ENCODE results near the gene KBTBD7.

Gene KBTBD7

GRCh38 chr13:41193919-41194824 lies at the start of gene KBTBD7:
Gene KBTBD7 (minus strand): TSS chr13:41194569. CDS start chr13:41194257, 312 bp downstream.
- DNase-seq, result peak; percentile 91

GRCh38 chr13:41241626-41242025 lies 47.3 kb upstream of the KBTBD7 start:
- DNase-seq, result no peak

- DNase-seq, result no peak
Observed at GRCh38 chr13:41236369-41236768, 42.0 kb upstream of the KBTBD7 start.

GRCh38 chr13:41232578-41233480 lies 38.5 kb upstream of the KBTBD7 start:
- DNase-seq, result no peak

- no peak for DNase-seq
Observed at GRCh38 chr13:41231786-41232185, 37.4 kb upstream of the KBTBD7 start.

GRCh38 chr13:41231025-41231677 lies 36.8 kb upstream of the KBTBD7 start:
- DNase-seq, result no peak

GRCh38 chr13:41229356-41229755 lies 35.0 kb upstream of the KBTBD7 start:
- no peak for DNase-seq

- DNase-seq, result no peak
Observed at GRCh38 chr13:41224113-41225110, 30.0 kb upstream of the KBTBD7 start.

- DNase-seq, result peak; percentile 9 to 43
Observed at GRCh38 chr13:41222259-41222852, 28.0 kb upstream of the KBTBD7 start.

- DNase-seq, result no peak
Observed at GRCh38 chr13:41220401-41220800, 26.0 kb upstream of the KBTBD7 start.

GRCh38 chr13:41216160-41216559 lies 21.8 kb upstream of the KBTBD7 start:
- no peak for DNase-seq

- DNase-seq, result no peak
Observed at GRCh38 chr13:41213919-41214318, 19.6 kb upstream of the KBTBD7 start.

GRCh38 chr13:41213316-41213715 lies 18.9 kb upstream of the KBTBD7 start:
- no peak for DNase-seq

GRCh38 chr13:41212881-41213280 lies 18.5 kb upstream of the KBTBD7 start:
- no peak for DNase-seq

GRCh38 chr13:41211062-41211461 lies 16.7 kb upstream of the KBTBD7 start:
- DNase-seq, result no peak

- DNase-seq, result no peak
Observed at GRCh38 chr13:41206467-41206866, 12.1 kb upstream of the KBTBD7 start.

GRCh38 chr13:41203810-41204209 lies 9.4 kb upstream of the KBTBD7 start:
- no peak for DNase-seq

- DNase-seq, result no peak
Observed at GRCh38 chr13:41200126-41200525, 5.8 kb upstream of the KBTBD7 start.

GRCh38 chr13:41199526-41199925 lies 5.2 kb upstream of the KBTBD7 start:
- DNase-seq, result no peak

- no peak for DNase-seq
Observed at GRCh38 chr13:41199079-41199478, 4.7 kb upstream of the KBTBD7 start.

- DNase-seq, result no peak
Observed at GRCh38 chr13:41196620-41197019, 2.3 kb upstream of the KBTBD7 start.
